ENCODE measurements around the gene RREB1. TPM values are rescaled to one million over a fixed set of nuclear protein-coding genes. Genes with fewer than 3 reads are reported as not detected.

The RREB1 gene
- total RNA-seq, 1 donor from 2014 or later = 43.9 TPM

- DNase-seq (ENCODE audit: extremely low spot score, unreplicated experiment) = no peak
- Mint-ChIP-seq H3K27ac (no peak overlapping the region), H3K9me3 (no peaks in the 10 kb centered on the region), H3K4me3 (no peak overlapping the region), H3K36me3 (peaks cover 25% of the 10 kb centered on the region), H3K27me3 (no peaks in the 10 kb centered on the region), H3K4me1 (ENCODE audit: unreplicated experiment) (peaks cover 22% of the 10 kb centered on the region)
- no peak for TF ChIP-seq CTCF (conservative IDR thresholded peaks at IDR 0.05)
These were observed 108.1 kb downstream of the RREB1 start for GRCh38 chr6:7215798-7216231.

- DNase-seq (ENCODE audit: extremely low spot score, unreplicated experiment) = no peak
- no peaks in the 10 kb centered on the region for H3K27me3 Mint-ChIP-seq
- no peaks in the 10 kb centered on the region for H3K9me3 Mint-ChIP-seq
- peaks cover 26% of the 10 kb centered on the region for H3K36me3 Mint-ChIP-seq
- peak; percentile 41 for TF ChIP-seq CTCF (conservative IDR thresholded peaks at IDR 0.05)
- no peak overlapping the region for H3K27ac Mint-ChIP-seq
- H3K4me1 Mint-ChIP-seq (ENCODE audit: unreplicated experiment) = peaks cover 22% of the 10 kb centered on the region
- no peak overlapping the region for H3K4me3 Mint-ChIP-seq
These were observed 109.3 kb downstream of the RREB1 start for GRCh38 chr6:7216941-7217621.

GRCh38 chr6:7218406-7218988 lies 110.7 kb downstream of the RREB1 start:
- no peak for DNase-seq (ENCODE audit: extremely low spot score, unreplicated experiment)
- Mint-ChIP-seq H3K4me3 (no peak overlapping the region), H3K27ac (no peak overlapping the region), H3K4me1 (ENCODE audit: unreplicated experiment) (peaks cover 22% of the 10 kb centered on the region), H3K36me3 (peaks cover 27% of the 10 kb centered on the region), H3K9me3 (no peaks in the 10 kb centered on the region), H3K27me3 (no peaks in the 10 kb centered on the region)
- peak; percentile 29 for TF ChIP-seq CTCF (conservative IDR thresholded peaks at IDR 0.05)

GRCh38 chr6:7219310-7219709 lies 111.5 kb downstream of the RREB1 start:
- TF ChIP-seq CTCF (conservative IDR thresholded peaks at IDR 0.05) = no peak
- peaks cover 22% of the 10 kb centered on the region for H3K4me1 Mint-ChIP-seq (ENCODE audit: unreplicated experiment)
- no peak overlapping the region for H3K4me3 Mint-ChIP-seq
- DNase-seq (ENCODE audit: extremely low spot score, unreplicated experiment) = no peak
- peaks cover 28% of the 10 kb centered on the region for H3K36me3 Mint-ChIP-seq
- H3K9me3 Mint-ChIP-seq = no peaks in the 10 kb centered on the region
- H3K27ac Mint-ChIP-seq = no peak overlapping the region
- H3K27me3 Mint-ChIP-seq = no peaks in the 10 kb centered on the region

GRCh38 chr6:7222197-7222596 lies 114.4 kb downstream of the RREB1 start:
- Mint-ChIP-seq H3K36me3 (peaks cover 31% of the 10 kb centered on the region), H3K27ac (peak overlapping the region; percentile 7), H3K4me3 (no peak overlapping the region), H3K9me3 (no peaks in the 10 kb centered on the region), H3K4me1 (ENCODE audit: unreplicated experiment) (peaks cover 8% of the 10 kb centered on the region), H3K27me3 (no peaks in the 10 kb centered on the region)
- no peak for TF ChIP-seq CTCF (conservative IDR thresholded peaks at IDR 0.05)
- DNase-seq (ENCODE audit: extremely low spot score, unreplicated experiment) = no peak
